CD4-positive, alpha-beta T cell treated with Interleukin-4 for 1 hour (primary cell): ENCODE measurements around the gene C11orf54.
"Not testable (repeated sequence)": the region's sequence is repeated elsewhere in the genome, so short reads cannot be mapped to it uniquely, and the experiment has no call there.

Source experiments
- DNase-seq, 2 donors: peaks; one replicate each; pipeline ENCODE4 v3.0.0-alpha.2; 2020 to 2022

The C11orf54 gene

DNA sequence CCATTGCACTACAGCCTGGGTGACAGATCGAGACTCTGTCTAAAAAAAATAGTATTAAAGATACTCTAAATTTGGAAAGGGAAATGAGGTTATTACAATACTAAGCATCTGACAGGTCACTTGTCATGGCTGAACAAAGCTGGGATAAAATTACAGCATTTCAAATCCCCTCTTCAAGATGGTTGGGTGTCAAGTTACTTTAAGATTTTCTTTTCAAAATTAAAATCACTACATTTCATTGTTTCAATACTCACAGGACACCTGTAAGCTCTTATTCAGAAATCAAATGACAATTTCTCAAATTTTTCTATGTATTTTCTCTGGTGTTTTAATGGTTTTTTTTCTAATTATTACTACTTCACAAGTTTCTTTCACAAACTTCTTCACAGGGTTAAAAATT is 5.8 kb upstream of the C11orf54 start:
- no peak for DNase-seq

DNA sequence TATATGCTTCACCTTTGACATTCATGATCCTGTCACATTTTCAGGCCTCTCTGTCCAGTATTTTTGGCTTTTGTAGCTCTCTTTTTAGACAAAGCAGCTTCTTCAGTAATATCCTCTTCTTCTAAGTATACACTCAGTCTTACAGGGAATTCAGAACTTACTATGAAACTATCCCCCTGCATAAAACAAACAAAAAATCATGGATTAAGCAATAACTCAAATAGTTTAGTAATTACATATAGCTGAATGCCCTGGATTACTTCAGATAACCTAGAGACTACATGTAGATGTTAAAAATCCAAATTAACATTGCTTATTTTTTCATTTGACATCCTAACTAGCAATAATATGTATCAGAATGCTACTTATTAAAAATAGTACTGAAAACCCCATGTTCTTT is 5.3 kb upstream of the C11orf54 start:
- no peak for DNase-seq

GRCh38 chr11:93737904-93738612 is 3.4 kb upstream of the C11orf54 start:
- peak in 1 of 2 donors; percentile 35 for DNase-seq

DNA sequence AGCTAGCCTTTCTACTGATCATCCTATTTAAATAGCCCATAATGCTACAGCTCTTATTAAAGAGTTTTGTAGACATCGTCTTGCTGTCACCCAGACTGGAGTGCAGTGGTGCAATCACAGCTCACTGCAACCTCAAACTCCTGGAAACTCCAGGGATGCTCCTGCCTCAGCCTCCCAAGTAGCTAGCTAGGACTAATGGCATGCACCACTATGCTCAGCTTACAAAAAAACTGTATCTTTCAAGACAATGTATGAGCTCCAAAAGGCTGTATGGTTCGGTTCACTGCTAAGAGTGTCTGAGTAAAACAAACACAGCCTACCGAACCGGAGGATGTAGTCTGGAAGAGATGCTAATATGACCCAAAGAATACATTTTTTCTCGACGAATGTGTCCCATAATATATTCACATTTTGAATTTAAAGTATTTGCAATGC is 2.8 kb upstream of the C11orf54 start:
- no peak for DNase-seq

- peak; percentile 36 to 60 for DNase-seq
Observed at GRCh38 chr11:93740031-93740729, 1.3 kb upstream of the C11orf54 start.

- DNase-seq = peak; percentile 65 to 68
Observed at GRCh38 chr11:93740730-93741093, 760 bp upstream of the C11orf54 start.

GRCh38 chr11:93741882-93742226 is 382 bp downstream of the C11orf54 start:
- DNase-seq = peak in 1 of 2 donors; percentile 29

- DNase-seq = no peak
Observed at GRCh38 chr11:93743291-93743690, 1.8 kb downstream of the C11orf54 start.

GRCh38 chr11:93744669-93745004 is 3.2 kb downstream of the C11orf54 start:
- DNase-seq = no peak

DNA sequence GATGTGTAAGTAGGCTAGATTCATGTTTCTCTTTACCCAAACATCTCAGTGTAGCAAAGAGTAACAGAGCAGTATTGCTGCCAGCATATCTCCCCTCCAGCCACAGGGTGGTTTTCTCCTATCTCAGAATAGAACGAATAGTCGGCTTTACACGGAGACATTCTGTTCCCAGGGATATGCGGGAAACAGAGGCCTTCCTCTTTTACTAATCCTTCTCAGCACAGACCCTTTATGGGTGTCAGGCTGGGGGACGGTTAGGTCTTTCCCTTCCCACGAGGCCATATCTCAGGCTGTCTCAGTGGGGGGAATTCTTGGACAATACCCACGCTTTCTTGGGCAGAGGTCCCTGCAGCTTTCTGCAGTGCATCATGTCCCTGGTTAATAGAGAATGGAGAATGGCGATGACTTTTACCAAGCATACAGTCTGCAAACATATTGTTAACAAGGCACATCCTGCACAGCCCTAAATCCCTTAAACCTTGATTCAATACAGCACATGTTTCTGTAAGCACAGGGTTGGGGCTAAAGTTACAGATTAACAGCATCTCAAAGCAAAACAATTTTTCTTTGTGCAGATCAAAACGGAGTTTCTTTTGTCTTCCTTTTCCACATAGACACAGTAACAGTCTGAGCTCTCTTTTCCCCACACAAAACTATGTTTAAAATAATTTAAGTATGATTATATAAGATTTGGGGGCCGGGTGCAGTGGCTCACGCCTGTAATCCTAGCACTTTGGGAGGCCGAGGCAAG is 3.7 kb downstream of the C11orf54 start:
- DNase-seq = not testable (repeated sequence)

DNA sequence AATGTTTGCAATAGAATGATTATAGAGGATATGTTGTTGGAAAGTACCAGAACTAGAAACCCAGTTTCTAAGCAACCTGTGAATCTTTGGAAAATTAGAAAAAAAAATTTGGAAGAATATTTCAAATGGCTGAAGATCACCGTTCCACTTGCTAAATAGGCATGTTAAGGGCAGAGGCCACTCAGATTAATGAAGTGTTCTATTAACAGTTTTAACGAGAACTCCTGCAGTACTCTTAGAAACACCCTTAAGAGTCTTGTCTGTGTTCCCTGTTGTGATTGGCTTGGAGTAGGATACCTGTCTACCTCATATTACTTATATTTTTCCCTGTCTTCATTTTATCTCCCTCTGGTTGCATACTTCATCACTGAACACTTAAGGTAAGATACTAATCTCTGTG is 4.6 kb downstream of the C11orf54 start:
- DNase-seq = no peak

- no peak for DNase-seq
Observed at GRCh38 chr11:93747122-93747521, 5.7 kb downstream of the C11orf54 start.

- no peak for DNase-seq
Observed at GRCh38 chr11:93751001-93751400, 9.5 kb downstream of the C11orf54 start.

DNA sequence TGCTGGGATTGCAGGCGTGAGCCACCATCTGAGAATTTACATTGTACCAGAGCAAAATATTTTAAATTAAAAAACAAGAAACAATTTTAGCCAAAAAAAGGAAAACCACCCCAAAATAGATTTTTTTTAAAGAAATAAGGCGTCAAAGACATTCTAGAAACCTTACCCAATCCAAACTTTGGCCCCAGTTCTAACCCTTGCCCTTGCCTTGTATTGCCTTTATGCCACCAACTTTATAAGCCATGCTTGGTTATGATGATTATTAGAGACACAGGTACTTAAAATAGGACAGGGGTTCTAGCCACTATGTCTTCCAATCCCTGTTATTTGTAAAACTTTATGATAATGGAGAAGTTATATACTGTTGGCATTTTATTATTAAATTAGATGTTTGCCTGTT is 11.8 kb downstream of the C11orf54 start:
- no peak for DNase-seq

- DNase-seq = no peak
Observed at GRCh38 chr11:93756748-93757147, 15.3 kb downstream of the C11orf54 start.

DNA sequence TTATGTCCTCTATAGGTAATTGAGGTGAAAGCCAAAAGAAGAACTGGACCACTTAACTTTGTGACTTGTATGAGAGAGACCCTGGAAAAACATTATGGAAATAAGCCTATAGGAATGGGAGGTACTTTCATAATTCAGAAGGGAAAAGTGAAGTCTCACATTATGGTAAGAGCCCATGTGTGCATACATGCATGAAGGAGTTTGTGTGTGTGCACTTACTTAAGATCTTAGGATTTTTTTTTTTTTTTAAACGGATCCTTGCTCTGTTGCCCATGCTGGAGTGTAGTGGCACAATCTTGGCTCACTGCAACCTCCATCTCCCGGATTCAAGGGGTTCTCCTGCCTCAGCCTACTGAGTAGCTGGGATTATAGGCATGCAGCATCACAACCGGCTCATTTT is 15.8 kb downstream of the C11orf54 start:
- no peak for DNase-seq

DNA sequence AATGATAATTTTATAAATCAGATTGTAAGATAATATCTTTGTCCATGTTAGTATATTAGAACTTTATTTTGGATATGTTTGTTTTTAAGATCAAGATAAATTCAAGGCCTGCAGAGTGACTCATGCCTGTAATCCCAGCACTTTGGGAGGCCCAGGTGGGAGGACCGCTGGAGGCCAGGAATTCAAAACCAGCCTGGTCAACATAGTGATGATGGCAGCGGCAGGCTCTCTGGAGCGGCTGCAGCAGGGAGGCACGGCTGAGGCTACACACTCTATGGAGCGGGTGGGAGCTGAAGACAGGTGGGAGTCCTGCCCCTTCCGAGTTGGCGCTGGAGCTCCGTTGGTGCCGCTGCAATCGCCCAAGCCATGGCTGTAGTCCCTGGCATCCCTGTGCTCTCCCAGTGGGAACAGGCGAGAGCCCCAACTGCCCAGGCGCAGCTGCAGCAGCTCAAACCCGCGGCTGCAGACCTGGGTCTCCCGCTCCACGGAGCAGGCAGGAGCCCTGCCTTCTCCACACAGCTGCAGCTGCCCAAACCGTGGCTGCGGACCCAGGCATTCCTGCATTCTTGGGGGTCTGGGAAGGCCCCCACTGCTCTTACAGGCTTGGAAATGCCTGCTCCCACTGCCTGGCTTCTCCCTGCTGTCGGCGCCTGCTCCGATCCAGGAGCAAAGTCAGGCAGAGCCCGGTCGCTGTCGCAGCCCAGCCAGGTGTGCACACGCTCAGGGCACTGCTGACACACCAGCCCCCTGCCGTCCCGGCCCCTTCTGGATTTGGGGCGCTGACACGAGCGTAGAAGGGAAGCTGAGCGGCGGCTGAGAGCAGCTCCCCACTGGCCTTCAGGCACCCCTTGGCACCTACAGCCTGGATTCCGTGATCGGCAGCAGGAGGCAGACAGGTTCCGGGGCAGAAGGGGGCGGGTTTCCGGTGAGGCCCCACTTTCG is 16.7 kb downstream of the C11orf54 start:
- no peak for DNase-seq

DNA sequence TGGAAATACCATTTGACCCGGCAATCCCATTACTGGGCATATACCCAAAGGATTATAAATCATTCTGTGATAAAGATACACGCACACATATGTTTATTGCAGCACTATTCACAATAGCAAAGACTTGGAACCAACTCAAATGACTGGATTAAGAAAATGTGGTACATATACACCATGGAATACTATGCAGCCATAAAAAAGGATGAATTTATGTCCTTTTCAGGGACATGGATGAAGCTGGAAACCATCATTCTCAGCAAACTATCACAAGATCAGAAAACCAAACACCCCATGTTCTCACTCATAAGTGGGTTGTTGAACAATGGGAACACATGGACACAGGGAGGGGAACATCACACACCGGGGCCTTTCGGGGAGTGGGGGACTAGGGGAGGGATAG is 17.7 kb downstream of the C11orf54 start:
- not testable (repeated sequence) for DNase-seq

GRCh38 chr11:93761910-93762309 is 20.4 kb downstream of the C11orf54 start:
- no peak for DNase-seq

DNA sequence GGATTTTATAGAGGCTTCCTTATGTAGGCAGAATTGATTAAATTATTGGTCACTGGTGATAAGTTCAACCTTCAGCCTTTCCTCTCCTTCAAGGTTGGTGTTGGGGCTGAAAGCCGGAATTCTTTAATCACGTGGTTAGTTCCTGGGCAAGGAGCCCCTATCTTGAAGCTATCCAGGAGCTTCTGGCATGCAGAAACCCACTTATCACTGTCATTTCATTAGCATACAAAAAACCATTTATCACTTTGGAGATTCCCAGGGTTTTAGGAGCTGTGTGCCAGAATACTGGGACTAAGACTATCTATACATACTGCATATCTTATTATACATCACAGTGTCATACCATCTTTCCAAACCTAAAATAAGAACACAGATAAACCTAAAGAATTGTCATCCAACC is 24.1 kb downstream of the C11orf54 start:
- DNase-seq = no peak

DNA sequence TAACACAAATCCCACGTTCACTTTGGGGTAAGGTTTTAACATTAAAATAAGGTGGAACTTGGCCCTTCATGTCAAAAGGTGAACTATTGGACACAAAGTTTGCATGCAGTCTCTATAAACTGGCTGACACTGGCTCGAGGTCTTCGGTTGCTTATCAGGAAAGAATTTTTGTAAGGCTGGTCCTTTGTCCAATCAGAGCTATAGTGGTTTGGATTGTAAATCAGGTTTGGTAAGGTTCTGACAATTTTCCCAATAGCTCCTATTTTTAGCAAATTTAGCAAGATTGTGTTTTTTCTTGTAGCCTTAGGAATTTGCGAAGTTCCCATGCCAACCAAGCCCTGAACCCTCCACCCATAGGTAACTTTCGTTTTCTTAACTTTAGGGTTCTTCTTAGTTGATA is 25.0 kb downstream of the C11orf54 start:
- no peak for DNase-seq

DNA sequence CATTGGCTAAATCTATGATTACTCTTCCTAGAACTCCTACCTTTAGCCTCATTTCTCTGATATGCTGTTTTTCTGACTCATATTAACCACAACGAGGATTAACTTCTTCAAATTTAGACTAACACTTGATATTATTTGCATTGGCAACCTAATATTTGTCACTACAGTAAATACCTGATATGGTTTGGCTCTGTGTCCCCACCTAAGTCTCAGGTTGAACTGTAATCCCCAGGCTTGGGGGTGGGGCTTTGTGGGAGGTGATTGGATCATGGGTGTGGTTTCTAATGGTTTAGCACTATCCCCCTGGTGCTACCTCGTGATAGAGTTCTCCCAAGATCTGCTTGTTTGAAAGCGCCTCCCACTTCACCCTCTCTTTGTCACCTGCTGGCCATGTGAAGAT is 25.5 kb downstream of the C11orf54 start:
- DNase-seq = no peak

- no peak for DNase-seq
Observed at GRCh38 chr11:93770160-93770559, 28.7 kb downstream of the C11orf54 start.
